Activated B cell treated with CpG ODN at 0.5 μM for 24 hours (primary cell): ENCODE data around the gene OR4L1. TPM values are rescaled to one million over a fixed set of nuclear protein-coding genes. Genes with fewer than 3 reads are reported as not detected.
"Not testable (repeated sequence)": the region's sequence is repeated elsewhere in the genome, so short reads cannot be mapped to it uniquely, and the experiment has no call there.

Experiments used
- ATAC-seq: fragments of 200-7000 bp; cut with Tn5 transposase; one replicate; pipeline ENCODE4 v1.10.0; 2021; ENCODE audit warnings: low read depth, mild to moderate bottlenecking, moderate library complexity
- CTCF ChIA-PET: fragments of 350-600 bp; sonication (Branson Sonifier 250); formaldehyde crosslinking; loops from one replicate; lab custom pipeline; 2021; ENCODE audit warnings: antibody characterized with exemption; lab: Charles Lee
- POLR2A ChIA-PET: fragments of 350-600 bp; sonication (Branson Sonifier 250); formaldehyde crosslinking; loops from one replicate; lab custom pipeline; 2021; ENCODE audit warnings: antibody characterized with exemption; lab: Charles Lee
- DNase-seq: peaks from one replicate; pipeline ENCODE4 v3.0.0; 2022
- H3K27ac Mint-ChIP-seq: one replicate; pipeline ENCODE4 v1.8.0; 2020; ENCODE audit warnings: mixed read lengths
- H3K27me3 Mint-ChIP-seq: one replicate; pipeline ENCODE4 v1.8.0; 2021; ENCODE audit warnings: mixed read lengths
- H3K36me3 Mint-ChIP-seq: one replicate; pipeline ENCODE4 v1.8.0; 2021; ENCODE audit warnings: low read depth, mixed read lengths
- H3K4me1 Mint-ChIP-seq: one replicate; pipeline ENCODE4 v1.8.0; 2021; ENCODE audit warnings: mixed read lengths
- H3K4me3 Mint-ChIP-seq: one replicate; pipeline ENCODE4 v1.8.0; 2020; ENCODE audit warnings: mild to moderate bottlenecking, mixed read lengths
- H3K9me3 Mint-ChIP-seq: one replicate; pipeline ENCODE4 v1.8.0; 2020; ENCODE audit warnings: mixed read lengths
- intact Hi-C: fragments of 100-400 bp; cut with micrococcal nuclease; formaldehyde crosslinking; loops from one replicate; pipeline ENCODE4 v1.15.1; 2024
- total RNA-seq: library from RNA; stranded (reverse); gene quantifications from 2 replicates; pipeline ENCODE4 v1.2.3, GENCODE V29; 2022
- TF ChIP-seq, protein P1 (sequence below): fragments of 200-600 bp; IDR thresholded peaks from one replicate; pipeline ENCODE4 v1.8.0; 2022; ENCODE audit warnings: antibody characterized with exemption, mild to moderate bottlenecking

Gene OR4L1
- total RNA-seq, 1 donor from 2014 or later = not detected

GRCh38 chr14:20044243-20044642 is 15.6 kb upstream of the OR4L1 start:
- Mint-ChIP-seq H3K9me3 (no peaks in the 10 kb centered on the region), H3K27ac (no peak overlapping the region), H3K36me3 (no peaks in the 10 kb centered on the region), H3K27me3 (no peaks in the 10 kb centered on the region), H3K4me3 (no peak overlapping the region), H3K4me1 (no peaks in the 10 kb centered on the region)
- ChIA-PET POLR2A (no interaction called here), CTCF (no interaction called here)
- no peak for ATAC-seq
- intact Hi-C loops = no loop called here
- TF ChIP-seq, protein P1, sequence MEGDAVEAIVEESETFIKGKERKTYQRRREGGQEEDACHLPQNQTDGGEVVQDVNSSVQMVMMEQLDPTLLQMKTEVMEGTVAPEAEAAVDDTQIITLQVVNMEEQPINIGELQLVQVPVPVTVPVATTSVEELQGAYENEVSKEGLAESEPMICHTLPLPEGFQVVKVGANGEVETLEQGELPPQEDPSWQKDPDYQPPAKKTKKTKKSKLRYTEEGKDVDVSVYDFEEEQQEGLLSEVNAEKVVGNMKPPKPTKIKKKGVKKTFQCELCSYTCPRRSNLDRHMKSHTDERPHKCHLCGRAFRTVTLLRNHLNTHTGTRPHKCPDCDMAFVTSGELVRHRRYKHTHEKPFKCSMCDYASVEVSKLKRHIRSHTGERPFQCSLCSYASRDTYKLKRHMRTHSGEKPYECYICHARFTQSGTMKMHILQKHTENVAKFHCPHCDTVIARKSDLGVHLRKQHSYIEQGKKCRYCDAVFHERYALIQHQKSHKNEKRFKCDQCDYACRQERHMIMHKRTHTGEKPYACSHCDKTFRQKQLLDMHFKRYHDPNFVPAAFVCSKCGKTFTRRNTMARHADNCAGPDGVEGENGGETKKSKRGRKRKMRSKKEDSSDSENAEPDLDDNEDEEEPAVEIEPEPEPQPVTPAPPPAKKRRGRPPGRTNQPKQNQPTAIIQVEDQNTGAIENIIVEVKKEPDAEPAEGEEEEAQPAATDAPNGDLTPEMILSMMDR = no peak
- no peak for DNase-seq

DNA sequence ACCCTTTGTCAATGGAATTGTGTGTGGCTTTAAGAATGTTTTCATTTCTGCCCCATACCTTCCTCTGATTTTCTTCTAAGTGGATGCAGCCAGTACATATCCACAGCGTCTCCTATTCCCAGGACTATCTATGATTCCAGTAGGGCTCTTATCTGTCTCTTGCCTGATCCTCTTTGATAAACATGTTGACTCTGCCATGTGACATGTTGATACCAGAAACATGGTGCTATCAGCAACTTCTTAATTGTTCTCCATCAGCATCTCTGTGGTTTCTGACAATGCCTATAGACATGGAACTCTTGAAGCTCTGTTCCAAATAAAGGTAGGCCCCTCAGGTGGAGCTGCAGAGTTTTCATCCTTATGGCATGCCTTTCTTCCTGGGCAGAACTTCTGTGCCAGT is 11.6 kb upstream of the OR4L1 start:
- H3K27ac Mint-ChIP-seq = no peak overlapping the region
- TF ChIP-seq, protein P1 = no peak
- no peaks in the 10 kb centered on the region for H3K4me1 Mint-ChIP-seq
- ATAC-seq = no peak
- H3K4me3 Mint-ChIP-seq = no peak overlapping the region
- no peaks in the 10 kb centered on the region for H3K9me3 Mint-ChIP-seq
- H3K36me3 Mint-ChIP-seq = no peaks in the 10 kb centered on the region
- CTCF ChIA-PET = no interaction called here
- H3K27me3 Mint-ChIP-seq = no peaks in the 10 kb centered on the region
- POLR2A ChIA-PET = no interaction called here
- intact Hi-C loops = no loop called here
- no peak for DNase-seq

- POLR2A ChIA-PET = no interaction called here
- no peaks in the 10 kb centered on the region for H3K36me3 Mint-ChIP-seq
- H3K4me3 Mint-ChIP-seq = no peak overlapping the region
- intact Hi-C loops = no loop called here
- TF ChIP-seq, protein P1 = no peak
- no peaks in the 10 kb centered on the region for H3K9me3 Mint-ChIP-seq
- ATAC-seq (no peak), DNase-seq (no peak)
- no peaks in the 10 kb centered on the region for H3K4me1 Mint-ChIP-seq
- CTCF ChIA-PET = no interaction called here
- H3K27ac Mint-ChIP-seq = no peak overlapping the region
- no peaks in the 10 kb centered on the region for H3K27me3 Mint-ChIP-seq
These were observed 32.2 kb downstream of the OR4L1 start for GRCh38 chr14:20092050-20092449.

GRCh38 chr14:20093442-20093841 is 33.6 kb downstream of the OR4L1 start:
- POLR2A ChIA-PET = no interaction called here
- no peak for DNase-seq
- Mint-ChIP-seq H3K4me1 (no peaks in the 10 kb centered on the region), H3K36me3 (no peaks in the 10 kb centered on the region), H3K27me3 (no peaks in the 10 kb centered on the region), H3K9me3 (no peaks in the 10 kb centered on the region), H3K4me3 (no peak overlapping the region), H3K27ac (no peak overlapping the region)
- intact Hi-C loops = no loop called here
- TF ChIP-seq, protein P1 = no peak
- CTCF ChIA-PET = no interaction called here
- ATAC-seq = no peak

GRCh38 chr14:20098926-20099770 is 39.3 kb downstream of the OR4L1 start:
- DNase-seq, H3K4me3 Mint-ChIP-seq, POLR2A ChIA-PET, H3K27ac Mint-ChIP-seq, intact Hi-C loops, ATAC-seq, H3K4me1 Mint-ChIP-seq, H3K27me3 Mint-ChIP-seq, CTCF ChIA-PET, H3K9me3 Mint-ChIP-seq, H3K36me3 Mint-ChIP-seq: not testable (repeated sequence)
